HG03342 (cell line): Measurements from ENCODE around the gene CDKAL1.
"Not testable (repeated sequence)": the region's sequence is repeated elsewhere in the genome, so short reads cannot be mapped to it uniquely, and the experiment has no call there.

Source experiments
- ATAC-seq: cut with Tn5 transposase; IDR thresholded peaks from one replicate; pipeline ENCODE4 v1.9.1; 2021; ENCODE audit warnings: mild to moderate bottlenecking, moderate library complexity; ENCODE audit not compliant: unreplicated experiment

The CDKAL1 gene

GRCh38 chr6:20534295-20535262 lies at the start of gene CDKAL1:
Gene CDKAL1, plus strand, starts transcription at chr6:20534457. Its CDS starts 11,894 bp downstream, at chr6:20546351.
- ATAC-seq = peak; percentile 89

GRCh38 chr6:20486641-20487040 lies 47.6 kb upstream of the CDKAL1 start:
- no peak for ATAC-seq

GRCh38 chr6:20487669-20488375 lies 46.4 kb upstream of the CDKAL1 start:
- no peak for ATAC-seq

- no peak for ATAC-seq
Measured at GRCh38 chr6:20490591-20490990, 43.7 kb upstream of the CDKAL1 start.

GRCh38 chr6:20492099-20492498 lies 42.2 kb upstream of the CDKAL1 start:
- ATAC-seq = no peak

- no peak for ATAC-seq
Measured at GRCh38 chr6:20497216-20498040, 36.8 kb upstream of the CDKAL1 start.

- no peak for ATAC-seq
Measured at GRCh38 chr6:20498041-20498385, 36.2 kb upstream of the CDKAL1 start.

GRCh38 chr6:20509212-20509611 lies 25.0 kb upstream of the CDKAL1 start:
- ATAC-seq = no peak

- ATAC-seq = no peak
Measured at GRCh38 chr6:20511852-20512251, 22.4 kb upstream of the CDKAL1 start.

- not testable (repeated sequence) for ATAC-seq
Measured at GRCh38 chr6:20525208-20525607, 9.0 kb upstream of the CDKAL1 start.

GRCh38 chr6:20529086-20529448 lies 5.2 kb upstream of the CDKAL1 start:
- peak; percentile 75 for ATAC-seq

- no peak for ATAC-seq
Measured at GRCh38 chr6:20532881-20533280, 1.4 kb upstream of the CDKAL1 start.

GRCh38 chr6:20533746-20534294 lies 437 bp upstream of the CDKAL1 start:
- ATAC-seq = no peak

GRCh38 chr6:20538131-20538662 lies 3.9 kb downstream of the CDKAL1 start:
- no peak for ATAC-seq

- ATAC-seq = no peak
Measured at GRCh38 chr6:20538907-20539306, 4.7 kb downstream of the CDKAL1 start.

GRCh38 chr6:20539387-20539786 lies 5.1 kb downstream of the CDKAL1 start:
- ATAC-seq = no peak

GRCh38 chr6:20540683-20541082 lies 6.4 kb downstream of the CDKAL1 start:
- no peak for ATAC-seq

GRCh38 chr6:20541382-20541781 lies 7.1 kb downstream of the CDKAL1 start:
- no peak for ATAC-seq

GRCh38 chr6:20542927-20543602 lies 8.8 kb downstream of the CDKAL1 start:
- ATAC-seq = peak; percentile 96

- no peak for ATAC-seq
Measured at GRCh38 chr6:20548264-20548663, 14.0 kb downstream of the CDKAL1 start.
